GM04503 (cell line): ENCODE measurements around the gene SERINC5.
A peak's percentile ranks its signal among the peaks of the same experiment; 100 is the strongest.
"Not testable (repeated sequence)": the region's sequence is repeated elsewhere in the genome, so short reads cannot be mapped to it uniquely, and the experiment has no call there.

Source experiments
- DNase-seq: peaks from one replicate; pipeline ENCODE4 v3.0.0-alpha.2; 2012; ENCODE audit warnings: low read depth

Gene SERINC5

DNA sequence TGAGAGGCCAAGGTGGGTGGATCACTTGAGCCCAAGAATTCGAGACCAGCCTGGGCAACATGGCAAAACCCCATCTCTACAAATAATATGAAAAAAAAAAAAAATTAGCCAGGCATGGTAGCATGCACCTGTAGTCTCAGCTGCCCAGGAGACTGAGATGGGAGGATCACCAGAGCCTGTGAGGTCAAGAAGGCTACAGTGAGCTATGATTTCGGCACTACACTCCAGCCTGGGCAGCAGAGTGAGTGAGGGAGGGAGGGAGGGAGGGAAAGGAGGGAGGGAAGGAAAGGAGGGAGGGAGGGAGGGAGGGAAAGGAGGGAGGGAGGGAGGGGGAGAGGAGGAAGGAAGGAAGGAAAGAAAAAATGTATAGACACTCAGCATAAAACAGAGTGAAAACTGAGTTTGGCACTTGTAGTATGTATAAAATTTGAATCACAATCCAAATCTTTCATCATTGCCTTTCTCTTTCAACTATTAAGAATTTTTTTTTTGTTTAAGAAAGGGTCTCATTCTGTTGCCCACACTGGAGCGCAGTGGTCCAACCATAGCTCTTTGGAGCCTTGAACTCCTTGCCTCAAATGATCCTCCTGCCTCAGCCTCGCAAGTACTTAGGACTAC lies 27.8 kb downstream of the SERINC5 start:
- no peak for DNase-seq

DNA sequence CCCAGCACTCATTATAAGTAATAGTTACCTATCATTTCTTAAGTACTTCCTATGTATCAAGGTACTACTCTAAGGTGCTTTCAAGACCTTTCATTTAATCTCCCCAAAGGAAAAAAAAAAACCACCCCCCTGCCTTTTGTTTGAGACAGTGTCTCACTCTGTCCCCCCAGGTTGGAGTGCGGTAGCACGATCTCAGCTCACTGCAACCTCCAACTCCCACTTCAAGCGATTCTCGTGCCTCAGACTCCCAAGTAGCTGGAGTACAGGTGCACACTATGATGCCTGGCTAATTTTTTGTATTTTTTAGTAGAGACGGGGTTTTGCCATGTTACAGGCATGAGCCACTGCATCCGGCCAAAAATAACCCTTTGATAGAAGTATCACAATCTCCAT lies 29.9 kb downstream of the SERINC5 start:
- no peak for DNase-seq

DNA sequence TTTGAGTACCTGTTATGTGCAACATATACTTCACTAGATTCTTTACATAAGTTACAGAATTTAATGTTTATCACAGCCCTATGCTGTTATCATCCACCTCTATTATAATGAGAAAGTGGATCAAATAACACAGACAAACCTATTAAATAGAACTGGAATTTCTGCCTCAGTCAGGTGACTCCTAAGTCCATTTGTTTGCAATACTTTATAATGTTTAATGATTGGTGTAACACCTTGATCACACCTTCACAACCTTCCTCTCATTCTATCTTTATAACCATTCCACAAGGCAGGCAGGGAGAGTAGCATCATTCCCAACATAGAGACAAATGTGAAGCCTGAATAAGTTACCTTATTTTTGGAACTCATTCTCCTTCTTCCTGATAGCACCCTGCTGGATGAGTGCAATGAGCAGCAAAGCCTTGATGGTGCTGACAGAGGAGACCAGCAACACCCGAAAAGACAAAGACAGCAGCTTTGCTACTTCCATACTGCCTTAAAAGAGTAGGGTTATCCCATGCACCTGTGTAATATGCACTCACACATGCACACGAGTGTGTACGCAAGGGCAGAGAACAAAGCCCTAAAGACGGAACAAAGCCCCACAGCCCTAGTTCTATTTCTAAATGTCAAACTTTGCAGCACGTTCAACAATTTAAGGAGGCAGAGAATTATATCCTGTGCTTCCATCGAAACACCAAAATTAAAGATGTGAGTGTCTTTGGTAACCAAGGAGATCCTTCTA lies 30.5 kb downstream of the SERINC5 start:
- no peak for DNase-seq

DNA sequence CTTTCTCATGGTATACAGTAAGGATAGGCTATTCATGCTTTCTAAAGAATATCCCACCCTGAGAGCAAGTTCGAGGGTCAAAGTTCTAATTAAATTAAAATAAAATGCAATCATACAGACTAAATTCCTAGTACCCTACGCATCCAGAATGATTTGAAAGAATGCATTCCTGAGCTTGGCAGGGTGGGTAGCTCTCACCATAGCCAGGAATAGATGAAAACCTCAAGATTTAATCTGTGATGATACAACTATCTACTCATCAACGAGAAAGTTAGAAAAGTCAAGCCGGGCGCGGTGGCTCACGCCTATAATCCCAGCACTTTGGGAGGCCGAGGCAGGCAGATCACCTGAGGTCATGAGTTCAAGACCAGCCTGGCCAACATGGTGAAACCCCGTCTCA lies 32.3 kb downstream of the SERINC5 start:
- DNase-seq, result no peak

DNA sequence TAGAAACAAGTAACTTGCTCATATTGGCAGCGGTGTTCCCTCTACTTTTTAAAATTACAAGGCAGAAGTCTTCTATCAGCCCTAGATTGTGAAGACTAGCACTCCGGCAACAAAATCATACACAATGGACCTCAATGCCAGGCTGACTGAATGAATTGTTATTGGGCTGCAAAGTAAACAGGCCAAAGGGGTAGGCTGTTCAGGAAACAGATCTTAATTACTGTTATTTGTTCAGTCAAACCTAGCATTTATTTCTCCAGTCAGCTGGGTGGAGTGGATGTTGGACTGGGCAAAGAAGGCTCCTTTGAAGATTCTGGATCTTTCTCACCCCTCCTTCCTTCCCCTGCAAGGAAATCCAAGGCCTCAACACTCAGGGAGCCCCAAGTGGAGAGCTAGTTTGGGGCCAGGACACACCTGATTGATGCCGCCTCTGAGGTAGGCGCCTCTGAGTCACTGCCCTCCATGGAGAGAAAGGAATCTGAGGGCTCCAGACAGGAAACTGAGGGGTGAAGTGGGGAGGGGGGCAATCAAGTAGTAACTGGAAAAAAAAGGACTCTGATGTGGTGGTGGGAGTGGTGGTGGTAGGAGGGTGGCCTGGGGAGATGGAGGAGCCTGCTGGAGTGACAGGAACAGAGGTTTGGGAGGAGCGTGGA lies 35.5 kb downstream of the SERINC5 start:
- DNase-seq, result no peak

DNA sequence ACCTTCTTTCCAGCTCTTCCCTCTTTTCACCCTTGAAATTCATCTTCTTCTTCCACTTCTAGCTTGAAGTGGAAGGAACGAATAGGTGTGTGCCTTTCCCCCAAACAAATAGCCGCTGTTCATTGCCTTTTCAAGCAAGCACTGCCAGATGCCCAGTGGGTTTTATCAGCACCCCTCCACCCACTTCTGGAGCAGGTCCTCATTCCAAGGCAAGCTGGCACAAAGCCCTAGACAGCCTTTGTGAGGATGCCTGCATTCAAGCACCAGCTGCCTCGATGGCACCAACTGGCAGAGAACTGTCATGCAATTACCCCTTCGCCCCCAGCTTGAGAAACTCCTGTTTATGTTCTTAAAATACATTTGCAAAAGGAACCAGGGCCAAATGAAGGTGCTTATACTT lies 36.5 kb downstream of the SERINC5 start:
- no peak for DNase-seq

DNA sequence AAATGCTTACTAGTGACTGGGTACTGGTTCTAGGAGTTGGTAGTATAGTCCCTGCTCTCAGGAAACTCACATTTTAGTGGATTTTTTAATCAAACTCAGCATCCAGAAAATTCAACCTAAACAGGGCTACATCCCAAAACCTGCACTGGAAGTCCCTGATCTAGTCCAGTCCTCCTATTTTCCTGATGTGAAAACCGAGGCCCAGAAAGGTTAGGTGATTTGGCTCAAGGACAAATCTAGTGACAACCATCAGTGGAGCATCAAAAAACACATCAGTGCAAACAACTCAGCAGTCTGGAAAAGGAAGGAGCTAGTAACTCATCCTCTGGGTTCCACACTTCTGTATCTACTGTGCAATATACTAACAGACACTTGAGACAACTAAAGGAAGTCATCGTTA lies 38.2 kb downstream of the SERINC5 start:
- DNase-seq, result no peak

DNA sequence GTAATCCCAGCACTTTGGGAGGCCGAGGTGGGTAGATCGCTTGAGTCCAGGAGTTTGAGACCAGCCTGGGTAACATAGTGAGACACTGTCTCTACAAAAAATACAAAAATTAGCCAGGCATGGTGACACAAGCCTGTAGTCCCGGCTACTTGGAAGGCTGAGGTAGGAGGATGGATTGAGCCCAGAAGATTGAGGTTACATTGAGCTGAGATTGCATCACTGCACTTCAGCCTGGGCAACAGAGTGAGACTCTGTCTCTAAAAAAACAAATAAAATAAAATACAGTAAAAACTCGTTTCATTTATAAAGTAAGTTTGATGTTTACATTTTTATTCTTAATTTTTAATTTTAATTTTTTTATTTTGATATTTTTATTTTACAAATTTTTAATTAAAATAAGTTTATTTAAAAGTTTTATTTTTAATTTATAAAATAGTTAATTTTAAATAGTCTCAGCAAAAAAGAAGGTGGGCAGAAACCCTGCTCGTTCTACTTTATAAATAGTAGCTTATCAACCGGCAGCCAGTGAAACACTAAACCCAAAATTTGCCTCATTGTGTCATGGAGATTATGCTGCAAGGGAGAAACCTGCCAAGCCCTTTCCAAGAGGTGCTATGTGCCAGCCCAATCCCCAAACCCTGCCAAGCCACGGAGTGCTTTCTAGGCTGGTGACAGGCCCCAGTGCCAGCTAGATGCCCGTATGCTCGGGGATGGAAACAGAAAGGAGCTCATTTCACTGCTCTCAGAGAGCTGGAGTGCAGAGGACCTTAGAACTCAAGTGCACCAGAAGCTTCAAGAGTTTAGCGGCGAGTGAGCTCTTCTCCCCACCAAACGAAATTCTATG lies 38.9 kb downstream of the SERINC5 start:
- DNase-seq, result no peak

DNA sequence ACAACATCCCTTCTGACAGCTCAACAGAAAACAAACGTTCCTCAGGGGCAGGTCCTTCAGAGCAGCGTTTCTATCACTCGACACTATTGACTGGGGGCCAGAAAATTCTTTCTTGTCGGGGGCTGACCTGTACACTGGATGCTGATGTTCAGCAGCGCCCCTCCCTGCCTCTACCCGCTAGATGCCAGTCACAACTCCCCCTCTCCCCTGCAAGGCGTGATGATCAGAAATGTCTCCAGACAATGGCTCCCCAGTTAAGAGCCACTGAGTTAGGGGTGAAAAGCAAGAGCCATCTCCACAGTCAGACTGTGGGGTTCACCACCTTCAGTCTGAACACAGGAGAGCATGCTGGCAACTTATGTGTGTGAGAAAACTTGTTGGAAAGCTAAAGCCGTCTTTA lies 39.8 kb downstream of the SERINC5 start:
- no peak for DNase-seq

DNA sequence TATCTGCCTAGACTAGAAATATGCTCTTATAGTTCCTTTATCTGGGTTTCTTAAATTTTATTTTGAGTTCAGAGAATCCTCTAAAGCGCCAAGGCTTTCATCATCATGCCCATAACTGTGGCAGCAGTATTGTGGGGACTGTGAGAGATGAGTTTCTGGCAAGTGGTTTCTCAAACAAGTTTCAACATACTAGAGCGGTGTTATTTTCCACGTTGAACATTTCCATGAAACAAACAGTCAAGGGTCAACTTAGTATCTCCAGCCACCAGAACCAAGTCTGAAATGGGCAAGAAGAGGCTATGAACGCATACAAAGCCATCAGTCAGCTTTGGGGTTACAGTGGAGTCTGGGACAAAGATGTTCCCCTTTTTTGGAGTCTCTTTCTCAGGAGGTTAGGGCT lies 40.3 kb downstream of the SERINC5 start:
- DNase-seq, result no peak

DNA sequence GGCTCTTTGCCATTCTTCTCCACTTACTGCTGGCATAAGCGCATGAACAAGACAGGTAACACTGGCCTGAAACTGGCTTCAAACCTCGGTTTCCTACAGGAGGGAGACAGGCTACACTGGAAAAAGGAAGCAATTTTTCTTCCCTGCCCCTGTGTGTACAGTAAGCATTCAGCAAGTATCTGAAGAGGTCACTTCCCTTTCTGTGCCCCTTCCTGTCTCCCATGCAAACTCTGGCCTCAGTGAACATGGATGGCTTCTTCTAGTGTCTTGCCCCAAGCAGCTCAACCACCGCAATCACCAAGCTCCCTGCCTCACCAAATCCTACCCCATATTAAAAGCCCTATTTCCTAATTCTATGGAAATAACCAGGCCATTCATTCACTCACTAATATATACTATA lies 42.4 kb downstream of the SERINC5 start:
- DNase-seq, result no peak

DNA sequence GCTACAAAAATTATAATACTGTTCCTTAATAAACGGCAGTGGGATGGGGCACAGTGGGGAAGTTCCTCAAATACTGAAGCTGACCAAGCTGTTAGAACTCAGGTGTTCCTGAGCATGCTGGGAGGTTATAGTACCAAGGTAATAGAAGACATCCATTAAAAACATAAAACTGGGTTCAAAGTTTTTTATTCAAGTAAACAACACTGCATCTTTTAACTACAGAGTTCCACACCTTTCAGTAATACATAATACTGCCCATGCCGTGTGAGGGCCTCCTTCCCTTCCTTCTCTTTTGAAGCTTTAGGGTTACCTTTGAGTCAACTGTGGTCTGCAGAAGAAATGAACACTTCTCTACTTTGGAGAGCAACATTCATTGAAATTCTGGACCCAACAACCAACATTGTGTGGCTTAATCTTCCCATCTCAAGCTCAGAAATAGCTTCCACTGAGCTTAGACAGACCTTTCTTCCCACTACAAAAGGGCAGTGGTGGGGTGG lies 43.6 kb downstream of the SERINC5 start:
- DNase-seq, result no peak

DNA sequence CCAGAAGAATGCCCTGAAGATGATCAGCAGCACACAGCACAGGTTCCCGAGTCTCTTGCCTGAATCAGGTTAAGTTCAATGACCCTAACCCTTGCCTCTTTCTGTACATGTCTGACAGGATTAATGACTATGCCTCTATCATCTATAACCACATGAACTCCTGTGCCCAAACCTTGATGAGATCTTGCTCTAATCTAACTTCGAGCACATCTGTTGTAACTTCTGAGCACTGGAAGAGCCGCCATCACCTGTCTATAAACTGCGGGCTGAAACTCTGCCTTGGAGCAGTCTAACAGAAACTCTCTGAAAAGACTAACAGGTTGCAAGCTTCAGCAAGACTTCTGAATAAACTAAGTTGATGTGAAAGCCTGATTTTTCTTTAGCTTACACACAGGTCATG lies 44.5 kb downstream of the SERINC5 start:
- no peak for DNase-seq

DNA sequence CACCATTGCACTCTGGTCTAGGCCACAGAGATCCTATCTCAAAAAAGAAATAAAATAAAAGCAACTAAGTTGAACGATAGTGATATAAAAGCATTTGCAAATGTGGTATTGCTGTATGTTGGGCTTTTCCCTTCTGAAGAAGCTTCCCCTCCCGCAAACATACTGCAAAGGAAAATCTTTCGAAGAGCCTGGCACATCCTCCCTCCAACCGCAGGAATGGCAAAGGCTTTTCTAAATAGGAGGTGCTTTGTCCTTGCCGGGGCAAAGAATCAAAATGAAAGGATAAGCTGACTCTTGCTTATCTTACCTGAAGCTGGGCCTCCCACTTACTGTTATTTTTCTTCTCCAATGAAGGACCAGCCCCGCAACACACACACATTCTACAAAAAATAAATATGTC lies 45.8 kb downstream of the SERINC5 start:
- no peak for DNase-seq

DNA sequence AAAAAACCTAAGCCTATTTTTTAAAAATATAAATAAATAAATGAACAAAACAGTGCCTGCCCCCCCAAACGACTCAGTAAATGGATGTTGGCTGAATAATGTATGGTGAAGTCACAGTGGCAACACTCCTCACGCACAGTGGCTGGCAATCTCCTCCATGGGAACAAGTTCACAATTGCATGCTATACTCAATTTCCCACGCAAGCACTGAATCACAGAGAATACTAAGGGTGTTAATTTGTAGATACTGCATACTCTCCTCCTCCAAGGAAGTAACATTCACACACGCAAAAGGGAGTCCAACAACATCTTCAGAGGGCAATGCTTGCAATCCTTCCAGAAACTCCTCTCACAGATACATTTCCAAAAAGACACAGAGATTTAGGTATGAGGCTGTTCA lies 47.5 kb downstream of the SERINC5 start:
- DNase-seq, result no peak

DNA sequence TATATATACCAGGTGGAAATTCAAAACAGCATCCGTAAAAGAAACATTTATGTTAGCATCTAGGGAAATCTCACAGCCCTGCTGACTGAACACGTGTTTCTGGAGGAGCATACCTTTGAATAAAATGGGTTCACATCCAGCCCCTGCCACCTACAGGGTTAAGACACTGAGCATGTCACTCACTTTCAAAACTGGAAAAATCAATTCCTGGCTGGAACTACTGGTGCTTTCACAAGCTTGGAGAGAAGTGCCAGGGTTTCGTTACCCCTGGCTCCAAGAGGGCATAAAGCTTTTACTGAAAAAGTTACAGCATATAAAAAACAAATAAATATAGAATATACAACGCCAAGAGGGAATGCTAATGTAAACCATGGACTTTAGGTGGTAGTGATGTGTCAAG lies 48.0 kb downstream of the SERINC5 start:
- DNase-seq, result no peak

DNA sequence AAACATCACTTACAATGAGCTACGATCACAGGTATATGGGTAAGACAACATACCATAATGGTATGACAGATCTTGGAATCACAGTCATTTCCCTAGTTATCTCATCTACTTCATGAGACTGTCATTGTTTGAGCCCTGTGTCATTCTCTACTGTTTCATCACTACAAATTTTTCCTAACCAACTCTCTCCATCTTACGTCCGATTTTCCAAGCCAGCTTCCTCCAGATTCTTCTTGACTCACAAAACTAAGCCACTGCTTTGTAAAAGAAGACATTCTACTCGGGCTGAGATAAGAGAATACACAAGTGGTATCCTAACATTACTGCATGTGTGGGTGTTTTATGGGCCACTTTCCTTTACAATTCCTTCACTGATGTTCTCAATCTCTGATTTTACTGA lies 49.6 kb downstream of the SERINC5 start:
- DNase-seq, result peak; percentile 67

DNA sequence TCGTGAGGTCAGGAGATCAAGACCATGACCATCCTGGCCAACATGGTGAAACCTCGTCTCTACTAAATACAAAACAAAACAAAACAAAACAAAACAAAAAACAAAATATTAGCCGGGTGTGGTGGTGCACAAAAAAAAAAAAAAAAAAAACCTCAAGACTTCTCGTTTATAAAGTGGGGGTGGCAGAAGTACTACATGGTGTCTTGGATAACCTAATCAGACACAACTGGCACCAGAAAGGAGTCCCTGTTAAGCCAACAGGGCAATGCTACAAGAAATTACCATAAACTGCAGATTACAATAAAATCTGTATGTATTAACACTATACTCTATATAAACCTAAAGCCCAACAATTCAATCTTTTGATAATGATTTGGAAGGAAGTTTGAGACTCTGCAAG lies 50.0 kb downstream of the SERINC5 start:
- DNase-seq, result no peak

DNA sequence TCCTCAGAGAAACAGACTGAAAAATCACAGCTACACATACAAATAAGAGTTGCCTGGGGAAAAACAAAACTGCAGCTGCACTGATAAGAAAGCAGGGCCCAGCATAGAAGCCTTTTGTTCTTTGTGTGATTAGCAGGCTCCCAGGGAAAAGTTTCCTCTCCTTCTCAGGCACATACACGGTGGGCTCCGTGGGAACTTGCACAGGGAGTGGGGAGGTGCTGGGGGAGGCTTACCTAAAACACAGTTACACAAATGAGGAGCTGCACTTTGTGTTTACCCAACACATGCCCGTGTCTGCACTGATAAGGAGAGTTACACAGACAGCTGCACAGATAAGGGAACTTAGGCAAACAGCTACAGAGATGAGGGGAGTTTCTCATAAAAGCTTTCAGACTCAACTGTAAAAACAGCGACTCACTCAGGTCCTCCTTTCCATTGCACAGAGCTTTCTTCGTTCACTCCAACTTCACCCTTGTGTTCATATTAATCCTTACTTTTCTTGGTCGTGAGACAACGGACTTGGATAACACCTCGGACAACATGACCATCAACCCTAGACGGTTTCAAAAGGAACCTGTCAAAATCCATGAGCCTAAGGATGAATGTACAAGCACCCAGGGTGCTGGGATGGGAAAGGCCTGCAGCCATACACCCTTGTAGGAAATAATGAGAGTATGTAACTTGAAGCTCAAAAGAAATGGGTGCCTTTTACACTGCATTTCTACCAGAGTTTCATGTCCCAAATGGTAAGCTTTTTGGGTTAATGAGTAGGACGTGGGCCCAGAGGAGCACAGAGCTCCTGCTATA lies 50.8 kb downstream of the SERINC5 start:
- no peak for DNase-seq

DNA sequence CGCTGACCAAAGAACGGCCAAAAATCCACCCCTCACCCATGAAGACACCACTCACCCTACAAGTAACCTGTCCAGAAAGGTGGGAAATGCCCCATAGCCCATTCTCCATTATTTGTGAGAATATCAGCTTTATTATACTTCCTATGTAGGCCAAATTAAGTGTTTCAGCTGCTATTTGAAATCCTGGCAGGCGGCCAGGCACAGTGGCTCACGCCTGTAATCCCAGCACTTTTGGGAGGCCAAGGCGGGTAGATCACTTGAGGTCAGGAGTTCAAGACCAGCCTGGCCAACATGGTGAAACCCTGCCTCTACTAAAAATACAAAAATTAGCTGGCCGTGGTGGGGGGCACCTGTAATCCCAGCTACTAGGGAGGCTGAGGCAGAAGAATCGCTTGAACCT lies 54.1 kb downstream of the SERINC5 start:
- not testable (repeated sequence) for DNase-seq

DNA sequence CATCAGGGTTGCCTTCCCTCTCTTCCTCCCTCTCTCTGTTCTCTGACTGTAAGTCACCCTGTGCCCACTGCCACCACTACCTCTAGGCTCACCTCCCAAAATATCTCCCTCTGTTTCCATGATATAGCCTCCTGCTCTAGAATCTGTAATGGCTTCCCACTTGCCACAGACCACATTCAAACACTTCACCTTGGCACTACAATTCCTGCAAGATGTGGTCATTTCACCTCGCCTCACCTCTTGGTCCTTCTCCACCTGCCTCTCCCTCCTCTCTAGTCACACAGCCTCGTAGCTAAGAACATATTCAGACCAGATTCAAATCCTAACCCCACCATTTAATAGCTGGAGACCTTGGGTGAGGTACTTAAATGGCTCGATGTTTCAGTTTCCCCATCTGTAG lies 56.9 kb downstream of the SERINC5 start:
- no peak for DNase-seq

DNA sequence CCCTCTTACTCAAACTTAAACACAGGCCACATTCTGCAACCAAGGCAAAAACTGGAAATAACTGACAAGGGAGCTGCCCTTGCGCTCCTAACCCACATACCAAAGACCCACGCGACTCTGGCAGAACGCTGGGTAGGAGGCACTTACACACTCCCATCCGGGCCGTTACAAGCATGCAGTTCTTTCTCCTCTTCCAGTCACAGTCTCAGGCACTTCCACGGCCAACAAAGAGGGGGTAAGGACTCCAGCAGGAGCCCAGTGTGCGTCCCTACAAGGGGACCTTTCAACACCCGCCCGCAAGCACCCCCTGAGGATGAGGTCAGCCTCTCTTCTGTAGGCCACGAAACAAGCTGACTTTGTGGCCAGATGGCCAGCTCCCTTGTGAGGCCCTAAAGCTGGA lies 57.4 kb downstream of the SERINC5 start:
- no peak for DNase-seq
